Measurements from ENCODE around the gene CRISP1.

CRISP1 gene

DNA sequence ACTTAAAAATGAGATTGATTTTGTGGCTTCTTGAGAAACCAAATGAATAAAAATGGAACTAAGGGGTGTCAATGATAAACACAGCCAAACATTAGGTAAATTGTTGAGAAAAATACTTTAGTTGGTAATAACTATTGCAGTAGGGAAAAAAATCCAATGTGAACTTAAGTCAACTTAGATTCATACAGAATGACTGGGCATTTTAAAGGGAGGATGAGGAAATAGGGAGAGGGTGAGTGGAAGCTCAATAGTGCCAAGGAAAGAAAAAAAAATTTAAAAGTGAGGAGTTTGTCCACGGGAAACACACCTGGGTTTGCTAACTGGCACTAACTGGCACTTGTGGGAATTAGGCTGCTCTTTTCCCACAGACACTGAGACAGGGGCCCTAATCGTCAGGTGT, 53.1 kb downstream of the CRISP1 start:
- Histone ChIP-seq H3K9me2 (replicated peaks; ENCODE audit: low read depth, low read length) (no peaks in the 10 kb centered on the region), H3K27me3 (ENCODE audit: insufficient read depth, low read length, poor library complexity, severe bottlenecking) (no peaks in the 10 kb centered on the region), H3K36me3 (ENCODE audit: insufficient read depth, low read length) (no peaks in the 10 kb centered on the region), H3K4me3 (ENCODE audit: low read length, poor library complexity, severe bottlenecking) (no peak overlapping the region), H3K4me1 (ENCODE audit: insufficient read depth, low read length, poor library complexity, severe bottlenecking) (no peaks in the 10 kb centered on the region), H3F3A (ENCODE audit: low read depth) (no peaks in the 10 kb centered on the region), H2AFZ (ENCODE audit: low read length) (no peak overlapping the region), H3K9me3 (ENCODE audit: insufficient read depth, low read depth, low read length) (no peaks in the 10 kb centered on the region), H3K4me2 (ENCODE audit: low read depth, low read length, poor library complexity, severe bottlenecking) (no peak overlapping the region), H4K20me1 (ENCODE audit: insufficient read depth, low read length, poor library complexity, severe bottlenecking) (no peaks in the 10 kb centered on the region), H3K9ac (ENCODE audit: low read depth, low read length, poor library complexity, severe bottlenecking) (no peak overlapping the region), H3K79me2 (ENCODE audit: insufficient read depth, low read length) (no peaks in the 10 kb centered on the region)
- TF ChIP-seq EZH2phosphoT487 (IDR thresholded peaks at IDR 0.05; ENCODE audit: borderline replicate concordance): no peak
- TF ChIP-seq, protein P1, sequence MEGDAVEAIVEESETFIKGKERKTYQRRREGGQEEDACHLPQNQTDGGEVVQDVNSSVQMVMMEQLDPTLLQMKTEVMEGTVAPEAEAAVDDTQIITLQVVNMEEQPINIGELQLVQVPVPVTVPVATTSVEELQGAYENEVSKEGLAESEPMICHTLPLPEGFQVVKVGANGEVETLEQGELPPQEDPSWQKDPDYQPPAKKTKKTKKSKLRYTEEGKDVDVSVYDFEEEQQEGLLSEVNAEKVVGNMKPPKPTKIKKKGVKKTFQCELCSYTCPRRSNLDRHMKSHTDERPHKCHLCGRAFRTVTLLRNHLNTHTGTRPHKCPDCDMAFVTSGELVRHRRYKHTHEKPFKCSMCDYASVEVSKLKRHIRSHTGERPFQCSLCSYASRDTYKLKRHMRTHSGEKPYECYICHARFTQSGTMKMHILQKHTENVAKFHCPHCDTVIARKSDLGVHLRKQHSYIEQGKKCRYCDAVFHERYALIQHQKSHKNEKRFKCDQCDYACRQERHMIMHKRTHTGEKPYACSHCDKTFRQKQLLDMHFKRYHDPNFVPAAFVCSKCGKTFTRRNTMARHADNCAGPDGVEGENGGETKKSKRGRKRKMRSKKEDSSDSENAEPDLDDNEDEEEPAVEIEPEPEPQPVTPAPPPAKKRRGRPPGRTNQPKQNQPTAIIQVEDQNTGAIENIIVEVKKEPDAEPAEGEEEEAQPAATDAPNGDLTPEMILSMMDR (conservative IDR thresholded peaks at IDR 0.05; ENCODE audit: low read length): no peak

DNA sequence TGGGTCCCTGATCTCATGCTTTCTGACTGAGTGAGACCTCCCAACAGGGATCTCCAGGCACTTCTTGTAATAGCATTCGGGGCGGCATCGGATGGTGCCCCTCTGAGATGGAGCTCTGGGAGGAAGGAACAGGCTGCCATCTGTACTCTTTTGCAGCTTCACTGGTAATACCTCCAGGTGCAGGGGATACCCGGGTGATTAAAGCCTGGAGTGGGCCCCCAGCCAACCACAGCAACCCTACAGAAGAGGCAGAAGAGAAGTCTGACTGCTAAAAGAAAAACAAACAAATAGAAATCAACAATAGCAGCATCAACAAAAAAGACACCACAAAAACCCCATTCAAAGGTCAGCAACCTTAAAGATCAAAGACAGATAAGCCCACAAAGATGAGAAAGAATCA, 60.2 kb downstream of the CRISP1 start:
- Histone ChIP-seq H4K20me1 (ENCODE audit: insufficient read depth, low read length, poor library complexity, severe bottlenecking) (no peaks in the 10 kb centered on the region), H2AFZ (ENCODE audit: low read length) (no peak overlapping the region), H3K9me3 (ENCODE audit: insufficient read depth, low read depth, low read length) (no peaks in the 10 kb centered on the region), H3K9ac (ENCODE audit: low read depth, low read length, poor library complexity, severe bottlenecking) (no peak overlapping the region), H3K4me3 (ENCODE audit: low read length, poor library complexity, severe bottlenecking) (no peak overlapping the region), H3K79me2 (ENCODE audit: insufficient read depth, low read length) (no peaks in the 10 kb centered on the region), H3K4me2 (ENCODE audit: low read depth, low read length, poor library complexity, severe bottlenecking) (no peak overlapping the region), H3K36me3 (ENCODE audit: insufficient read depth, low read length) (no peaks in the 10 kb centered on the region), H3K9me2 (replicated peaks; ENCODE audit: low read depth, low read length) (no peaks in the 10 kb centered on the region), H3F3A (ENCODE audit: low read depth) (no peaks in the 10 kb centered on the region), H3K27me3 (ENCODE audit: insufficient read depth, low read length, poor library complexity, severe bottlenecking) (no peaks in the 10 kb centered on the region), H3K4me1 (ENCODE audit: insufficient read depth, low read length, poor library complexity, severe bottlenecking) (no peaks in the 10 kb centered on the region)
- no peak for TF ChIP-seq EZH2phosphoT487 (IDR thresholded peaks at IDR 0.05; ENCODE audit: borderline replicate concordance)
- TF ChIP-seq, protein P1 (conservative IDR thresholded peaks at IDR 0.05; ENCODE audit: low read length): no peak

DNA sequence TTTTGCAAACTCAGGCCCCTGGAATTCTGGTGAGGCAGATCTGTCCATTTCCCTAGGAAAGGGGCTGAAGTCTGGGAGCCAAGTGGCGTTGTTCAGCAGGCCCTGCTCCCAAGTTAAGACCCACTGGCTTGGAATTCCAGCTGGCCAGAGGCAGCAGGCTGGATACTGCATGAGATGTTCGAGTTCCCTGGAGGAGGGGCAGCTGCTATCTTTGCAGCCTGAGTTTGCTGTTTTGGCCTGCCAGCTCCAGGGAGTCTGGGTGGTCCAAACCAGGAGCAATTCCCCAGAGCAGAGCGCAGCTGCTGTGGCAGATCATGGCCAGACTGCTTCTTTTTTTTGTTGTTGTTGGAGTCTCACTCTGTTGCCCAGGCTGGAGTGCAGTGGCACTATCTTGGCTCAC, 61.1 kb downstream of the CRISP1 start:
- Histone ChIP-seq H3K9ac (ENCODE audit: low read depth, low read length, poor library complexity, severe bottlenecking) (no peak overlapping the region), H3K4me2 (ENCODE audit: low read depth, low read length, poor library complexity, severe bottlenecking) (no peak overlapping the region), H3K9me3 (ENCODE audit: insufficient read depth, low read depth, low read length) (no peaks in the 10 kb centered on the region), H4K20me1 (ENCODE audit: insufficient read depth, low read length, poor library complexity, severe bottlenecking) (no peaks in the 10 kb centered on the region), H2AFZ (ENCODE audit: low read length) (no peak overlapping the region), H3K4me3 (ENCODE audit: low read length, poor library complexity, severe bottlenecking) (no peak overlapping the region), H3K9me2 (replicated peaks; ENCODE audit: low read depth, low read length) (no peaks in the 10 kb centered on the region), H3K27me3 (ENCODE audit: insufficient read depth, low read length, poor library complexity, severe bottlenecking) (no peaks in the 10 kb centered on the region), H3K79me2 (ENCODE audit: insufficient read depth, low read length) (no peaks in the 10 kb centered on the region), H3K36me3 (ENCODE audit: insufficient read depth, low read length) (no peaks in the 10 kb centered on the region), H3K4me1 (ENCODE audit: insufficient read depth, low read length, poor library complexity, severe bottlenecking) (no peaks in the 10 kb centered on the region), H3F3A (ENCODE audit: low read depth) (no peaks in the 10 kb centered on the region)
- TF ChIP-seq, protein P1 (conservative IDR thresholded peaks at IDR 0.05; ENCODE audit: low read length): no peak
- TF ChIP-seq EZH2phosphoT487 (IDR thresholded peaks at IDR 0.05; ENCODE audit: borderline replicate concordance): no peak
